Endothelial cell of umbilical vein (primary cell): ENCODE data around the gene NTSR1. TPM values are rescaled to one million over a fixed set of nuclear protein-coding genes. Genes with fewer than 3 reads are reported as not detected.

Experiments
- BruUV-seq: library from RNA; stranded (reverse); fragments of 400-500 nt; replicated peaks from 2 replicates; lab custom pipeline; 2021; lab: Mats Ljungman, UMichigan
- CTCF ChIA-PET: fragments of 300-600, 350-600 bp; sonication (Branson Sonifier 250); formaldehyde crosslinking; loops from one replicate; lab custom pipeline; 2021; ENCODE audit warnings: antibody characterized with exemption, inconsistent platforms; lab: Charles Lee
- POLR2A ChIA-PET: fragments of 300-600, 350-600 bp; sonication (Branson Sonifier 250); formaldehyde crosslinking; loops from one replicate; lab custom pipeline; 2021; ENCODE audit warnings: antibody characterized with exemption, inconsistent platforms; lab: Charles Lee
- DNase-seq: peaks from one replicate; pipeline ENCODE4 v3.0.0-alpha.2; 2011; ENCODE audit warnings: low read depth, low spot score
- FAIRE-seq: peaks from 2 replicates; lab custom pipeline; 2011; peaks lifted over from hg19 to GRCh38; lab: Jason Lieb, UNC
- H2AFZ ChIP-seq: 2 replicates; pipeline ENCODE4 v1.6.0; 2012; ENCODE audit warnings: low read depth, low read length, control low read depth, inconsistent platforms
- H3K27ac ChIP-seq: 2 replicates; pipeline ENCODE4 v1.5.1; 2011; ENCODE audit warnings: low read depth, mild to moderate bottlenecking, control low read depth, low read length, moderate library complexity; ENCODE audit not compliant: insufficient read depth
- H3K27me3 ChIP-seq, 2 experiments: 2 replicates each; pipeline versions ENCODE4 v1.6.0 to v1.6.1; 2011; ENCODE audit warnings: low read length in 2 of 2, mixed read lengths in 1 of 2; ENCODE audit not compliant: control insufficient read depth in 2 of 2, insufficient read depth in 2 of 2
- H3K36me3 ChIP-seq, 2 experiments: 2 replicates in 1 of 2; 3 replicates in 1 of 2; pipeline ENCODE4 v1.5.1; 2011; ENCODE audit warnings: low read length in 2 of 2, mild to moderate bottlenecking in 1 of 2, moderate library complexity in 1 of 2; ENCODE audit not compliant: control insufficient read depth in 2 of 2, insufficient read depth in 2 of 2; ENCODE audit errors: extremely low read depth in 1 of 2
- H3K4me1 ChIP-seq: 3 replicates; pipeline ENCODE4 v1.5.1; 2011; ENCODE audit warnings: mild to moderate bottlenecking, low read length; ENCODE audit not compliant: control insufficient read depth, insufficient read depth; ENCODE audit errors: extremely low read depth
- H3K4me2 ChIP-seq: 2 replicates; pipeline ENCODE4 v1.6.1; 2011; ENCODE audit warnings: low read length, control low read depth, mixed read lengths; ENCODE audit not compliant: insufficient read depth
- H3K4me3 ChIP-seq, 3 experiments: fragments of 200-600 bp in 1 of 3; sonication (generic), shearing (Covaris generic) in 1 of 3; replicated peaks in 1 of 3; 2 replicates each; pipeline ENCODE4 v1.5.1; 2011 to 2016; ENCODE audit warnings: control low read depth in 3 of 3, low read length in 3 of 3, mild to moderate bottlenecking in 2 of 3, inconsistent platforms in 1 of 3, low read depth in 1 of 3, moderate library complexity in 1 of 3; ENCODE audit not compliant: insufficient read depth in 1 of 3
- H3K79me2 ChIP-seq: 2 replicates; pipeline ENCODE4 v1.6.0; 2012; ENCODE audit warnings: low read length, inconsistent platforms; ENCODE audit not compliant: control insufficient read depth, insufficient read depth
- H3K9ac ChIP-seq: replicated peaks from 2 replicates; pipeline ENCODE3; 2011; ENCODE audit warnings: low read length, control low read depth; ENCODE audit not compliant: insufficient read depth; ENCODE audit errors: extremely low read depth
- H3K9me1 ChIP-seq: replicated peaks from 3 replicates; pipeline ENCODE4 v1.6.0; 2011; ENCODE audit warnings: mild to moderate bottlenecking, low read length; ENCODE audit not compliant: control insufficient read depth, insufficient read depth; ENCODE audit errors: extremely low read depth
- H3K9me3 ChIP-seq: replicated peaks from 2 replicates; pipeline ENCODE4 v1.5.1; 2012; ENCODE audit warnings: low read length, inconsistent platforms; ENCODE audit not compliant: control insufficient read depth, insufficient read depth
- H4K20me1 ChIP-seq: replicated peaks from 2 replicates; pipeline ENCODE3; 2011; ENCODE audit warnings: mild to moderate bottlenecking, low read length; ENCODE audit not compliant: control insufficient read depth, insufficient read depth; ENCODE audit errors: extremely low read depth
- CTCF ChIP-seq, 2 donors: IDR thresholded peaks; 1 replicate in 1 of 2; 2 replicates in 1 of 2; pipeline ENCODE4 v1.5.1; 2011; ENCODE audit warnings: low read length in 2 of 2, mild to moderate bottlenecking in 2 of 2, moderate library complexity in 2 of 2, control low read depth in 1 of 2, inconsistent platforms in 1 of 2, low read depth in 1 of 2; ENCODE audit not compliant: insufficient read depth in 1 of 2; ENCODE audit errors: extremely low read depth in 1 of 2
- EZH2 ChIP-seq: IDR thresholded peaks from 2 replicates; pipeline ENCODE4 v1.6.1; 2012; ENCODE audit warnings: borderline replicate concordance, low read depth, mild to moderate bottlenecking, moderate library complexity, low read length, inconsistent platforms; ENCODE audit not compliant: severe bottlenecking
- FOS ChIP-seq: IDR thresholded peaks from 2 replicates; pipeline ENCODE4 v1.6.1; 2011; ENCODE audit warnings: mild to moderate bottlenecking, low read length, moderate library complexity, borderline replicate concordance; ENCODE audit not compliant: insufficient read depth
- GATA2 ChIP-seq: IDR thresholded peaks from 2 replicates; pipeline ENCODE4 v1.7.0; 2011; ENCODE audit warnings: low read depth, mild to moderate bottlenecking, moderate library complexity, mixed read lengths, low read length; ENCODE audit not compliant: insufficient read length, insufficient read depth
- JUN ChIP-seq: IDR thresholded peaks from 2 replicates; pipeline ENCODE4 v1.6.1; 2011; ENCODE audit warnings: borderline replicate concordance, low read depth; ENCODE audit not compliant: insufficient read length, insufficient read depth
- MAX ChIP-seq: IDR thresholded peaks from 2 replicates; pipeline ENCODE4 v1.6.1; 2011; ENCODE audit not compliant: insufficient read depth, insufficient read length
- MYC ChIP-seq: IDR thresholded peaks from one replicate; pipeline ENCODE4 v1.6.1; 2011; ENCODE audit warnings: mild to moderate bottlenecking, low read depth, low read length
- POLR2A ChIP-seq: IDR thresholded peaks from 2 replicates; pipeline ENCODE4 v1.6.1; 2012; ENCODE audit warnings: low read depth, mild to moderate bottlenecking, control low read depth, low read length
- POLR2AphosphoS5 ChIP-seq: IDR thresholded peaks from 2 replicates; pipeline ENCODE4 v1.6.1; 2012; ENCODE audit warnings: low read depth, mild to moderate bottlenecking, control low read depth, low read length, moderate library complexity; ENCODE audit not compliant: insufficient read depth
- dilution Hi-C: fragments of 300-500 bp; cut with MboI; formaldehyde crosslinking; loops from one replicate; pipeline ENCODE4 v1.15.0; 2019; ENCODE audit warnings: low sequenced_read_pairs; ENCODE audit not compliant: extremely low pct_ligation_motif_present
- intact Hi-C: fragments of 100-400 bp; cut with micrococcal nuclease; formaldehyde crosslinking; loops from one replicate; pipeline ENCODE4 v1.10.0; 2022
- polyA plus RNA-seq, 4 experiments: library from polyadenylated mRNA; depleted of rRNA in 3 of 4; stranded (reverse) in 3 of 4; unstranded in 1 of 4; fragments of >200 nt; gene quantifications; 2 replicates each; pipeline versions ENCODE4 v1.2.1 to v1.2.3, GENCODE V29; 2011 to 2012; ENCODE audit warnings: missing spikeins in 1 of 4
- total RNA-seq: library from RNA; stranded (reverse); gene quantifications from 2 replicates; pipeline ENCODE4 v1.2.3, GENCODE V29; 2021

The NTSR1 gene
- total and polyA plus RNA-seq, 2 donors (not counting 3 experiments of a cell fraction or from before 2014, with no cell fraction given) = 0.14 to 2.1 TPM

GRCh38 chr20:62785393-62785792 is 76.8 kb downstream of the NTSR1 start:
- no peak for FAIRE-seq
- no peaks in the 10 kb centered on the region for H3K27me3 ChIP-seq
- CTCF ChIA-PET = interaction anchor here (0.8 kb wide), 1 partner anchor 97 kb away, joined by 4 read pairs; no protein-coding TSS in a partner anchor

GRCh38 chr20:62786157-62786556 is 77.5 kb downstream of the NTSR1 start:
- Histone ChIP-seq H2AFZ (no peak overlapping the region), H3K9me1 (no peaks in the 10 kb centered on the region), H3K9ac (no peak overlapping the region), H3K27me3 (no peaks in the 10 kb centered on the region), H4K20me1 (no peaks in the 10 kb centered on the region), H3K79me2 (no peaks in the 10 kb centered on the region), H3K4me3 (no peak overlapping the region), H3K36me3 (no peaks in the 10 kb centered on the region), H3K9me3 (no peaks in the 10 kb centered on the region), H3K4me2 (no peak overlapping the region), H3K4me1 (peaks cover 12% of the 10 kb centered on the region), H3K27ac (no peak overlapping the region)
- dilution Hi-C loops (no loop called here), intact Hi-C loops (no loop called here)
- DNase-seq = no peak
- no TSS peak for BruUV-seq
- no peak for FAIRE-seq
- no peak for TF ChIP-seq GATA2
- no peak for TF ChIP-seq FOS
- no peak for TF ChIP-seq MAX
- no peak for TF ChIP-seq MYC
- TF ChIP-seq EZH2 = no peak
- no peak for TF ChIP-seq JUN
- TF ChIP-seq CTCF (IDR thresholded peaks at IDR 0.05; ENCODE audit: extremely low read depth in 1 of 2, insufficient read depth in 1 of 2, low read depth in 1 of 2, low read length in 2 of 2) = no peak
- TF ChIP-seq POLR2A = no peak
- no peak for TF ChIP-seq POLR2AphosphoS5
- ChIA-PET POLR2A (no interaction called here), CTCF (interaction anchor here (0.8 kb wide), 1 partner anchor 98 kb away, joined by 4 read pairs; no protein-coding TSS in a partner anchor)

More at GRCh38 chr20:62785393-62785792, 76.8 kb downstream of the NTSR1 start:
- Histone ChIP-seq H3K9ac (no peak overlapping the region), H3K36me3 (no peaks in the 10 kb centered on the region), H2AFZ (no peak overlapping the region), H3K4me3 (no peak overlapping the region), H4K20me1 (no peaks in the 10 kb centered on the region), H3K4me2 (no peak overlapping the region), H3K79me2 (no peaks in the 10 kb centered on the region), H3K4me1 (peaks cover 10% of the 10 kb centered on the region), H3K9me3 (no peaks in the 10 kb centered on the region), H3K9me1 (no peaks in the 10 kb centered on the region), H3K27ac (no peak overlapping the region)
- dilution Hi-C loops = no loop called here
- POLR2A ChIA-PET = no interaction called here
- intact Hi-C loops = no loop called here
- no peak for DNase-seq
- TF ChIP-seq GATA2 (no peak), MAX (no peak), POLR2AphosphoS5 (no peak)
- BruUV-seq = no TSS peak
